A673 (cell line): Measurements from ENCODE around the gene ASMT. TPM values are rescaled to one million over a fixed set of nuclear protein-coding genes. Genes with fewer than 3 reads are reported as not detected.

Source experiments
- BruUV-seq: library from RNA; stranded (reverse); fragments of 400-500 nt; replicated peaks from 2 replicates; lab custom pipeline; 2021; lab: Mats Ljungman, UMichigan
- CTCF ChIA-PET: fragments of 300-600 bp; sonication (Branson Sonifier 250); formaldehyde crosslinking; loops from one replicate; lab custom pipeline; 2022; ENCODE audit warnings: antibody characterized with exemption; lab: Charles Lee
- POLR2A ChIA-PET: fragments of 300-600 bp; sonication (Branson Sonifier 250); formaldehyde crosslinking; loops from one replicate; lab custom pipeline; 2022; ENCODE audit warnings: antibody characterized with exemption; ENCODE audit not compliant: low non-redundant PET; lab: Charles Lee
- DNase-seq: peaks from one replicate; pipeline ENCODE4 v3.0.0-alpha.2; 2015; ENCODE audit warnings: low spot score
- H3K27ac ChIP-seq: fragments of 200-600 bp; sonication (generic); 2 replicates; pipeline ENCODE4 v1.5.1; 2016; ENCODE audit warnings: mixed run types, low read depth, mild to moderate bottlenecking, mixed read lengths, antibody characterized with exemption, low read length; ENCODE audit not compliant: poor library complexity, severe bottlenecking
- H3K27me3 ChIP-seq: fragments of 200-600 bp; sonication (generic); replicated peaks from 2 replicates; pipeline ENCODE4 v1.6.1; 2017; ENCODE audit warnings: mixed run types, low read depth, mild to moderate bottlenecking, mixed read lengths, antibody characterized with exemption, low read length; ENCODE audit not compliant: insufficient read depth, poor library complexity
- H3K36me3 ChIP-seq: fragments of 200-600 bp; sonication (generic); 2 replicates; pipeline ENCODE4 v1.6.1; 2016; ENCODE audit warnings: mixed run types, mild to moderate bottlenecking, mixed read lengths, antibody characterized with exemption, low read length; ENCODE audit not compliant: insufficient read depth, poor library complexity, severe bottlenecking
- H3K4me1 ChIP-seq: fragments of 200-600 bp; sonication (generic); 2 replicates; pipeline ENCODE4 v1.6.1; 2017; ENCODE audit warnings: mixed run types, mild to moderate bottlenecking, mixed read lengths, antibody characterized with exemption, low read length; ENCODE audit not compliant: insufficient read depth, poor library complexity, severe bottlenecking
- H3K4me3 ChIP-seq: fragments of 200-600 bp; sonication (generic); 2 replicates; pipeline ENCODE4 v1.5.1; 2016; ENCODE audit warnings: low read depth, mixed run types, mild to moderate bottlenecking, mixed read lengths, low read length; ENCODE audit not compliant: poor library complexity, severe bottlenecking
- H3K9me3 ChIP-seq: fragments of 200-600 bp; sonication (generic); 2 replicates; pipeline ENCODE4 v1.6.1; 2016; ENCODE audit warnings: mixed run types, low read depth, mild to moderate bottlenecking, mixed read lengths, antibody characterized with exemption, low read length; ENCODE audit not compliant: poor library complexity, severe bottlenecking
- CTCF ChIP-seq: fragments of 300-800, 200-600 bp; sonication (generic); conservative IDR thresholded peaks from 2 replicates; pipeline ENCODE4 v1.5.1; 2017; ENCODE audit warnings: low read depth, mild to moderate bottlenecking, antibody characterized with exemption, low read length, moderate library complexity, mixed read lengths
- EZH2 ChIP-seq: fragments of 200-600 bp; sonication (generic); IDR thresholded peaks from 2 replicates; pipeline ENCODE4 v1.6.1; 2017; ENCODE audit warnings: borderline replicate concordance, low read depth, mild to moderate bottlenecking, mixed read lengths, antibody characterized with exemption, low read length; ENCODE audit not compliant: poor library complexity, severe bottlenecking
- intact Hi-C: fragments of 100-400 bp; cut with micrococcal nuclease; formaldehyde crosslinking; loops from one replicate; pipeline ENCODE4 v1.10.0; 2022; ENCODE audit not compliant: unreplicated experiment
- total RNA-seq: library from RNA; stranded (reverse); gene quantifications from 2 replicates; pipeline ENCODE4 v1.2.3, GENCODE V29; 2021

Gene ASMT
- total RNA-seq, 1 experiment from 2014 or later: not detected

GRCh38 chrX:1610166-1610565 lies 4.7 kb upstream of the ASMT start:
- no peaks in the 10 kb centered on the region for H3K27me3 ChIP-seq
- H3K36me3 ChIP-seq: no peaks in the 10 kb centered on the region
- no peaks in the 10 kb centered on the region for H3K9me3 ChIP-seq
- H3K27ac ChIP-seq: no peak overlapping the region
- POLR2A ChIA-PET: no interaction called here
- CTCF ChIA-PET: no interaction called here
- DNase-seq: no peak
- intact Hi-C loops: no loop called here
- no TSS peak for BruUV-seq
- no peaks in the 10 kb centered on the region for H3K4me1 ChIP-seq
- H3K4me3 ChIP-seq: no peak overlapping the region
- no peak for TF ChIP-seq CTCF
- no peak for TF ChIP-seq EZH2

- intact Hi-C loops: no loop called here
Observed at GRCh38 chrX:1610736-1611135, 4.1 kb upstream of the ASMT start.

GRCh38 chrX:1612641-1613286 lies 2.1 kb upstream of the ASMT start:
- Histone ChIP-seq H3K27ac (no peak overlapping the region), H3K36me3 (no peaks in the 10 kb centered on the region), H3K9me3 (no peaks in the 10 kb centered on the region), H3K4me3 (no peak overlapping the region), H3K27me3 (no peaks in the 10 kb centered on the region), H3K4me1 (no peaks in the 10 kb centered on the region)
- ChIA-PET POLR2A (no interaction called here), CTCF (no interaction called here)
- no TSS peak for BruUV-seq
- DNase-seq: no peak
- intact Hi-C loops: no loop called here
- TF ChIP-seq CTCF (no peak), EZH2 (no peak)

More at GRCh38 chrX:1610736-1611135, 4.1 kb upstream of the ASMT start:
- CTCF ChIA-PET: no interaction called here
- H3K9me3 ChIP-seq: no peaks in the 10 kb centered on the region
- no peak overlapping the region for H3K27ac ChIP-seq
- no TSS peak for BruUV-seq
- H3K36me3 ChIP-seq: no peaks in the 10 kb centered on the region
- no peak for DNase-seq
- H3K4me3 ChIP-seq: no peak overlapping the region
- H3K27me3 ChIP-seq: no peaks in the 10 kb centered on the region
- no peak for TF ChIP-seq EZH2
- no peak for TF ChIP-seq CTCF
- POLR2A ChIA-PET: no interaction called here
- H3K4me1 ChIP-seq: no peaks in the 10 kb centered on the region
